Caco-2 (cell line): ENCODE measurements around the gene PSORS1C2. TPM values are rescaled to one million over a fixed set of nuclear protein-coding genes. Genes with fewer than 3 reads are reported as not detected.
"Not testable (repeated sequence)": the region's sequence is repeated elsewhere in the genome, so short reads cannot be mapped to it uniquely, and the experiment has no call there.

Source experiments
- BruUV-seq: library from RNA; stranded (reverse); fragments of 400-500 nt; replicated peaks from 2 replicates; lab custom pipeline; 2021; lab: Mats Ljungman, UMichigan
- CTCF ChIA-PET: fragments of 300-600 bp; sonication (Branson Sonifier 250); formaldehyde crosslinking; loops from one replicate; lab custom pipeline; 2022; ENCODE audit warnings: antibody characterized with exemption; lab: Charles Lee
- POLR2A ChIA-PET: fragments of 300-600 bp; sonication (Branson Sonifier 250); formaldehyde crosslinking; loops from one replicate; lab custom pipeline; 2022; ENCODE audit warnings: antibody characterized with exemption; lab: Charles Lee
- DNase-seq, 2 experiments: peaks; one replicate each; pipeline versions ENCODE4 v3.0.0 to v3.0.0-alpha.2; 2020 to 2022
- H3K27me3 ChIP-seq: replicated peaks from 2 replicates; pipeline ENCODE4 v1.6.0; 2011; ENCODE audit warnings: low read length; ENCODE audit not compliant: control insufficient read depth, insufficient read depth
- H3K36me3 ChIP-seq: 2 replicates; pipeline ENCODE4 v1.5.1; 2011; ENCODE audit warnings: low read length; ENCODE audit not compliant: control insufficient read depth, insufficient read depth
- H3K4me1 ChIP-seq: fragments of 250-450 bp; sonication (Bioruptor Pico); 2 replicates; pipeline ENCODE4 v1.5.1; 2020; ENCODE audit warnings: mild to moderate bottlenecking
- H3K4me3 ChIP-seq: 2 replicates; pipeline ENCODE4 v1.5.1; 2011; ENCODE audit warnings: low read depth, mild to moderate bottlenecking, control low read depth, low read length
- H3K9me3 ChIP-seq: fragments of 250-450 bp; sonication (Bioruptor Pico); 2 replicates; pipeline ENCODE4 v1.5.1; 2020; ENCODE audit warnings: mild to moderate bottlenecking, moderate library complexity
- H3K27ac Mint-ChIP-seq: one replicate; pipeline ENCODE4 v1.8.0; 2022; ENCODE audit warnings: mixed read lengths; ENCODE audit not compliant: unreplicated experiment
- H3K27me3 Mint-ChIP-seq: one replicate; pipeline ENCODE4 v1.8.0; 2022; ENCODE audit warnings: mixed read lengths; ENCODE audit not compliant: insufficient read depth, unreplicated experiment
- H3K36me3 Mint-ChIP-seq: one replicate; pipeline ENCODE4 v1.8.0; 2022; ENCODE audit warnings: mild to moderate bottlenecking, mixed read lengths; ENCODE audit not compliant: insufficient read depth, unreplicated experiment
- H3K4me1 Mint-ChIP-seq: one replicate; pipeline ENCODE4 v1.8.0; 2022; ENCODE audit warnings: low read depth, mixed read lengths; ENCODE audit not compliant: unreplicated experiment
- H3K4me3 Mint-ChIP-seq: one replicate; pipeline ENCODE4 v1.8.0; 2022; ENCODE audit warnings: mild to moderate bottlenecking, moderate library complexity, mixed read lengths; ENCODE audit not compliant: unreplicated experiment
- H3K9me3 Mint-ChIP-seq: one replicate; pipeline ENCODE4 v1.8.0; 2022; ENCODE audit warnings: mixed read lengths; ENCODE audit not compliant: unreplicated experiment
- CTCF ChIP-seq, 2 experiments: fragments of 200-600 bp in 1 of 2; IDR thresholded peaks; 1 replicate in 1 of 2; 2 replicates in 1 of 2; pipeline versions ENCODE4 v1.5.1 to v1.8.0; 2011 to 2022; ENCODE audit warnings: antibody characterized with exemption in 1 of 2, control low read depth in 1 of 2, inconsistent platforms in 1 of 2, low read depth in 1 of 2, low read length in 1 of 2, mild to moderate bottlenecking in 1 of 2, moderate library complexity in 1 of 2; ENCODE audit not compliant: insufficient read depth in 1 of 2, severe bottlenecking in 1 of 2, unreplicated experiment in 1 of 2
- intact Hi-C: fragments of 100-400 bp; cut with micrococcal nuclease; formaldehyde crosslinking; loops from one replicate; pipeline ENCODE4 v1.10.0; 2022; ENCODE audit not compliant: unreplicated experiment
- total RNA-seq: library from RNA; stranded (reverse); gene quantifications from 2 replicates; pipeline ENCODE4 v1.2.3, GENCODE V29; 2022

Gene PSORS1C2
- total RNA-seq, 1 experiment from 2014 or later, result not detected

GRCh38 chr6:31169123-31169857, 30.4 kb upstream of the PSORS1C2 start:
- H3K27ac Mint-ChIP-seq, result no peak overlapping the region
- H3K9me3 ChIP-seq, result no peaks in the 10 kb centered on the region
- no TSS peak for BruUV-seq
- H3K4me1 ChIP-seq, result peaks cover 5% of the 10 kb centered on the region; the same call in 1 of the 2 replicates
- POLR2A ChIA-PET, result no interaction called here
- DNase-seq, result no peak
- intact Hi-C loops, result no loop called here
- TF ChIP-seq CTCF (IDR thresholded peaks at IDR 0.05; ENCODE audit: insufficient read depth in 1 of 2, low read depth in 1 of 2, low read length in 1 of 2, severe bottlenecking in 1 of 2, unreplicated experiment in 1 of 2), result no peak
- no peaks in the 10 kb centered on the region for H3K36me3 ChIP-seq
- no peaks in the 10 kb centered on the region for H3K27me3 Mint-ChIP-seq
- no peak overlapping the region for H3K4me3 ChIP-seq
- no peaks in the 10 kb centered on the region for H3K36me3 Mint-ChIP-seq
- H3K9me3 Mint-ChIP-seq, result no peaks in the 10 kb centered on the region
- H3K27me3 ChIP-seq, result no peaks in the 10 kb centered on the region
- CTCF ChIA-PET, result no interaction called here
- peaks cover 6% of the 10 kb centered on the region for H3K4me1 Mint-ChIP-seq
- no peak overlapping the region for H3K4me3 Mint-ChIP-seq

GRCh38 chr6:31168606-31169005, 29.7 kb upstream of the PSORS1C2 start:
- Histone ChIP-seq H3K4me1 (peaks cover 5% of the 10 kb centered on the region; the same call in 1 of the 2 replicates), H3K9me3 (no peaks in the 10 kb centered on the region), H3K36me3 (no peaks in the 10 kb centered on the region), H3K27me3 (no peaks in the 10 kb centered on the region), H3K4me3 (no peak overlapping the region)
- H3K36me3 Mint-ChIP-seq, result no peaks in the 10 kb centered on the region
- H3K27me3 Mint-ChIP-seq, result no peaks in the 10 kb centered on the region
- intact Hi-C loops, result no loop called here
- no peaks in the 10 kb centered on the region for H3K9me3 Mint-ChIP-seq
- POLR2A ChIA-PET, result no interaction called here
- no TSS peak for BruUV-seq
- no peak overlapping the region for H3K27ac Mint-ChIP-seq
- CTCF ChIA-PET, result no interaction called here
- TF ChIP-seq CTCF (IDR thresholded peaks at IDR 0.05; ENCODE audit: insufficient read depth in 1 of 2, low read depth in 1 of 2, low read length in 1 of 2, severe bottlenecking in 1 of 2, unreplicated experiment in 1 of 2), result no peak
- no peak for DNase-seq
- no peak overlapping the region for H3K4me3 Mint-ChIP-seq
- peaks cover 6% of the 10 kb centered on the region for H3K4me1 Mint-ChIP-seq

GRCh38 chr6:31165986-31166385, 27.1 kb upstream of the PSORS1C2 start:
- POLR2A ChIA-PET, result no interaction called here
- Mint-ChIP-seq H3K4me1 (peaks cover 6% of the 10 kb centered on the region), H3K27ac (no peak overlapping the region)

GRCh38 chr6:31165064-31165832, 26.4 kb upstream of the PSORS1C2 start:
- H3K27me3 Mint-ChIP-seq, H3K27ac Mint-ChIP-seq, POLR2A ChIA-PET, CTCF ChIA-PET, DNase-seq, H3K4me1 Mint-ChIP-seq, H3K4me3 ChIP-seq, H3K27me3 ChIP-seq, intact Hi-C loops, H3K4me1 ChIP-seq, H3K9me3 ChIP-seq, H3K4me3 Mint-ChIP-seq, H3K36me3 ChIP-seq, BruUV-seq, H3K9me3 Mint-ChIP-seq: not testable (repeated sequence)
- peaks cover 11% of the 10 kb centered on the region for H3K36me3 Mint-ChIP-seq

More at GRCh38 chr6:31165986-31166385, 27.1 kb upstream of the PSORS1C2 start:
- intact Hi-C loops, result no loop called here
- Mint-ChIP-seq H3K9me3 (no peaks in the 10 kb centered on the region), H3K27me3 (no peaks in the 10 kb centered on the region), H3K4me3 (no peak overlapping the region), H3K36me3 (peaks cover 4% of the 10 kb centered on the region)
- DNase-seq, result no peak
- Histone ChIP-seq H3K4me1 (peaks cover 5% of the 10 kb centered on the region; the same call in 1 of the 2 replicates), H3K4me3 (no peak overlapping the region), H3K27me3 (no peaks in the 10 kb centered on the region), H3K36me3 (no peaks in the 10 kb centered on the region), H3K9me3 (no peaks in the 10 kb centered on the region)
- TF ChIP-seq CTCF (IDR thresholded peaks at IDR 0.05; ENCODE audit: insufficient read depth in 1 of 2, low read depth in 1 of 2, low read length in 1 of 2, severe bottlenecking in 1 of 2, unreplicated experiment in 1 of 2), result no peak
- CTCF ChIA-PET, result no interaction called here
- BruUV-seq, result no TSS peak
